LNCaP clone FGC (cell line): ENCODE data around the gene EML6.

Experiments
- DNase-seq: peaks from one replicate; pipeline ENCODE4 v3.0.0-alpha.2; 2011; ENCODE audit warnings: low read depth
- H3K4me3 ChIP-seq: 2 replicates; pipeline ENCODE4 v1.5.1; 2011; ENCODE audit warnings: mild to moderate bottlenecking, low read depth, low read length, control low read depth
- TF ChIP-seq, protein P1 (sequence below): IDR thresholded peaks from 2 replicates; pipeline ENCODE4 v1.5.1; 2012; ENCODE audit warnings: mild to moderate bottlenecking; ENCODE audit not compliant: control insufficient read depth, insufficient read depth; ENCODE audit errors: extremely low read depth

EML6 gene

DNA sequence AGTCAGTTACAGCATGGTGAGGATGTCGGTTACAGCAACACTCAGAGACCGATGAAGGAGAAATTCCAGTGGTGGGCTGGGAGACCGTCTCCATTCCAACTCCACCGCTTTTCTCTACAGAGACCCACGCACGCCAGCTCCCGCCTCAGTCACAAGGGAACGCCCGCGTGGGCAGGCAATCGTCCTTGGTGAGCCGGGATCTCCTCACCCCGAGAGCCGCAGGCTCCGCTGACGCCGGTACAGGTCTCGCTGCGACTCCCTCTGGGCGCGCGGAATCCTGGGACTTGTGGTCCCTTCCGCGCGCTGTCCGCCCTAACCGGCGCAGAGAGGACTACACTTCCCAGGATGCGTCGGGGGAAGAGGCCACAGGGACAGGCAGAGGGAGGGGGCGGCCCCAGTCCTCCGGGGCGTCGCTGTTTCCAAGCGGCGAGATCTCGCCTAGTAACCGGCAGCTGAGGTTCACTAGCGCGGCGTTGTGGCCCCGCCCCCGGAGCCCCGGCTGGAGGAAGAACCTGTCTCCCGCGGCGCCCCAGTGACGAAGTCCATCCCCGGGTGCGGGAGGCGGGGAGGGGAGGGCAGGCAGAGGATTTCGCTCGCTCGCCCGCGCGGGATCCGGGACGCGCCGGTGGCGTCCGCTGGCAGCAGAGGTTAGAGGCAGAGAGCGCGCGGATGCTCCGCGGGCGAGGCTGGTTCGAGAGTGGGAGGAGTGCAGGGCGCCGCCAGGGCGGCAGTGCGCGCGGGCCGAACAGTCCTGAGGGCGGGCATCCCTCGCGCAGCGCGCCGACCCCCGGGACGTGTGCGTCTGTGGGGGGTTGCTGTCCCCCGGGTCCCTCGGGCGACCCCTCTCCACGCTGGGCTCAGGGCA is at the start of gene EML6:
EML6 (plus strand) TSS at position 532 of the 865 bp plus-strand sequence. CDS start 1,400 bp downstream, outside the sequence.
- TF ChIP-seq, protein P1, sequence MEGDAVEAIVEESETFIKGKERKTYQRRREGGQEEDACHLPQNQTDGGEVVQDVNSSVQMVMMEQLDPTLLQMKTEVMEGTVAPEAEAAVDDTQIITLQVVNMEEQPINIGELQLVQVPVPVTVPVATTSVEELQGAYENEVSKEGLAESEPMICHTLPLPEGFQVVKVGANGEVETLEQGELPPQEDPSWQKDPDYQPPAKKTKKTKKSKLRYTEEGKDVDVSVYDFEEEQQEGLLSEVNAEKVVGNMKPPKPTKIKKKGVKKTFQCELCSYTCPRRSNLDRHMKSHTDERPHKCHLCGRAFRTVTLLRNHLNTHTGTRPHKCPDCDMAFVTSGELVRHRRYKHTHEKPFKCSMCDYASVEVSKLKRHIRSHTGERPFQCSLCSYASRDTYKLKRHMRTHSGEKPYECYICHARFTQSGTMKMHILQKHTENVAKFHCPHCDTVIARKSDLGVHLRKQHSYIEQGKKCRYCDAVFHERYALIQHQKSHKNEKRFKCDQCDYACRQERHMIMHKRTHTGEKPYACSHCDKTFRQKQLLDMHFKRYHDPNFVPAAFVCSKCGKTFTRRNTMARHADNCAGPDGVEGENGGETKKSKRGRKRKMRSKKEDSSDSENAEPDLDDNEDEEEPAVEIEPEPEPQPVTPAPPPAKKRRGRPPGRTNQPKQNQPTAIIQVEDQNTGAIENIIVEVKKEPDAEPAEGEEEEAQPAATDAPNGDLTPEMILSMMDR = 0 out of 2 replicates have a peak, but pooled peaks have one; percentile 5
- H3K4me3 ChIP-seq = peak within 1 kb of the TSS; percentile 67
- peak; percentile 81 for DNase-seq

GRCh38 chr2:54675281-54675680 is 48.2 kb upstream of the EML6 start:
- TF ChIP-seq, protein P1 = no peak
- no peak for DNase-seq
- no peak overlapping the region for H3K4me3 ChIP-seq

DNA sequence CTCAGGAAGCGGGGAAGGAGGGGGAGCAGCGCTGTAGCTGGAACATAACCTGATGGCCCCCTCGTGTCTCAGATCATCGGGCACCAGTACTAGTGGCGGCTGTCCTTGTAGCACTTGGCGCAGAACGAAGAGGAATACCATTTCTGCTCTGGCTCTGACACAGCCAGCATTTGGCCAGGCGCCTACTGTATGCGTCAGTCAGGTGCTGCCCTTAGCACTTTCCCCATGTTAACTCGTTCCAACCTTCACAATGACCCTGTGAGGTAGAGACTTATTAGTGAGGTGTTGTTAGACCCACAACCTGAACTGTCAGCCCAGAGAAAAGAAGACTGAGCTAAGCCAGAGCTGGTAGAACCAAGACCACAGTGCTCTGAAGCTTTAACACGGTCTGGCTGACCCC is 47.7 kb upstream of the EML6 start:
- H3K4me3 ChIP-seq = no peak overlapping the region
- DNase-seq = no peak
- TF ChIP-seq, protein P1 = no peak

DNA sequence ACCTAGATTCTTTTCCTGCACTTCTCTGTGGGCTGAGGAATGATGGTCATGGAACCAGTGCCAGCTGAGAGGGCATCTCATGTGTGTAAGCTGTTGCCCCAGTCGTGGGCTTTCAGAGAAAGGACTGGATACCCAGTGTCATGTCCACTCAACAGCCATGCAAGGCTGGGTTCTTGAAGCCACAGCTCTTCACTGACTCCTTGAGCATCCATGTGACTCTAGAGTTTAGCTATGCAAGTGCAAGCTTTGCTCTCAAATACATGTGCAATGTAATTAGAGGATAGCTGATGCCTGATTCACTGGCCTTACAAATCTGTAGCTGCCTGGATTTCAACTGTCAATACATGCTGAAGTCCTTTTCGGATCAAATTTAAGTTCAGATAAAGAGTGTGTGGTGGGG is 46.8 kb upstream of the EML6 start:
- TF ChIP-seq, protein P1 = no peak
- H3K4me3 ChIP-seq = no peak overlapping the region
- no peak for DNase-seq

DNA sequence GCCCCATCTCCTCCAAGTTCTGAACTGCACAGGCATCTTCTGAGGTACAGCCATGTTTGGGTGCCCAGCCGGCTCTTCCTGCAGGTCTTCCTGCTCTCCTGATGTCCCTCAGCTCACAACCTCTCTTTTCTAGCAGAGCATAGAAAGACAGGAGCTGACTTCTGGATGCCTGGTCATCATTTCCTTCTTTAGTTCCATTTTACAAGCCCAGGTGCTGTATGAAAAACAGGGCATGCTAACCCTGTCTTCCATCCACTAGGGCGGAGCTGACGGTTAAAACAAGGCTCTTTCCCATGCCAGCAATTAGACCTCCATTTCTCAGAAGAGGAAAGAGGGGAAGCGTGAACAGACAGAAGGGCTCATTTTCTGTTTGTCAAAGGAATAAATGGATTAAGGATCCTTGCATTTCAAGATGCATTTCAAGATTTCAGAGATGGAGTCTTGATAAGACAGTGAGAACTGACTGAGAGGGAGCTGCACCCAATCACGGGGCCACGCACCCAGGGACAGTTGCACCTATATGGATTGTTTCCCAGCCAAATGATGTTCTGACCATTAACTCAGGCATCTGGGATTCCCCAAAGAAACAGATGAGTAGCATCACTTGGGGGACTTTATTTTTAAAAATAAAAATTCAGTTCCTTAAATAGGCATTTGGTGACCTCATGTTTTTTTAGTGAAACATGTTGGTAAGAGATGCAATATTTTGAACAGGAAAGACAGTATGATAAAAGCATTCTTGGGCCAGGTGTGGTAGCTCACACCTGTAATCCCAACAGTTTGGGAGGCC is 45.8 kb upstream of the EML6 start:
- no peak overlapping the region for H3K4me3 ChIP-seq
- TF ChIP-seq, protein P1 = no peak
- no peak for DNase-seq

DNA sequence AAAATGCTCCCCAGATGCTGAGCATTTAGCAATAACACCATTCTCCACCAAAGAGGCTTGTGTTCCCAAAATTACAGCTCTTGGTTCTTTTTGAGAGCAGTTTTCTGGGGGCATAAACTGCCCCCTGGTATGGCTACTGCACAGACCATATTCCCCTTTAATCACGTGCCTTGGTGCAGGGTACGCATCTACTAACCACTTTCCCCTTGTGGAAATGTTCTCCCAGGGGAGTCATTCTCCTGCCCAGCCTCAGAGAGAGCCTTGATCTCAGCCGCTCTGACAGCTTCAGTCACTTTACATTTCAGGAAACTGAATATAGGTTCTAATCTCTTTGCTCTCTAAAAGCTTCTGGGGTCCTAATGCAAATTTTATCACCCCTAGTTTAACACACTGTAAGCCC is 44.7 kb upstream of the EML6 start:
- no peak for DNase-seq
- TF ChIP-seq, protein P1 = no peak
- H3K4me3 ChIP-seq = no peak overlapping the region
